Lower leg skin (tissue), 3 donors: ENCODE measurements around the gene SMIM9.

ENCODE experiments used
- CTCF ChIP-seq, 3 donors: fragments of 450-650 bp; IDR thresholded peaks; one replicate each; pipeline ENCODE4 v1.5.1; 2016; ENCODE audit warnings: antibody characterized with exemption in 3 of 3, mild to moderate bottlenecking in 3 of 3, moderate library complexity in 2 of 3
- POLR2A ChIP-seq, 2 donors: fragments of 450-650 bp; IDR thresholded peaks; one replicate each; pipeline ENCODE4 v1.6.1; 2016 to 2017; ENCODE audit warnings: antibody characterized with exemption in 2 of 2, mild to moderate bottlenecking in 1 of 2, moderate library complexity in 1 of 2

- TF ChIP-seq CTCF (IDR thresholded peaks at IDR 0.05) (no peak), POLR2A (IDR thresholded peaks at IDR 0.05) (no peak)
Measured at GRCh38 chrX:154873329-154873728, 38.9 kb upstream of the SMIM9 start.
